Neutrophil (primary cell): Measurements from ENCODE around the gene IMMT.
A peak's percentile ranks its signal among the peaks of the same experiment; 100 is the strongest.

Source experiments
- H3K27ac ChIP-seq: fragments of 200-600 bp; sonication (generic); 2 replicates; pipeline ENCODE4 v1.5.1; 2016; ENCODE audit warnings: mild to moderate bottlenecking, moderate library complexity
- H3K27me3 ChIP-seq: fragments of 200-600 bp; sonication (generic); 2 replicates; pipeline ENCODE4 v1.6.0; 2016; ENCODE audit warnings: mild to moderate bottlenecking
- H3K36me3 ChIP-seq: fragments of 200-600 bp; sonication (generic); 2 replicates; pipeline ENCODE4 v1.5.1; 2017
- H3K4me1 ChIP-seq, 2 experiments: fragments of 200-600 bp in 1 of 2; sonication (generic) in 1 of 2; 1 replicate in 1 of 2; 2 replicates in 1 of 2; pipeline versions ENCODE4 v1.5.1 to v1.6.1; 2013 to 2016; ENCODE audit warnings: low read depth in 1 of 2, low read length in 1 of 2, mild to moderate bottlenecking in 1 of 2, moderate library complexity in 1 of 2; ENCODE audit not compliant: control insufficient read depth in 1 of 2, insufficient read depth in 1 of 2
- H3K4me3 ChIP-seq, 2 experiments: fragments of 200-600 bp in 1 of 2; sonication (generic) in 1 of 2; 1 replicate in 1 of 2; 2 replicates in 1 of 2; pipeline ENCODE4 v1.5.1; 2013 to 2016; ENCODE audit warnings: low read depth in 1 of 2, low read length in 1 of 2, mild to moderate bottlenecking in 1 of 2, moderate library complexity in 1 of 2
- H3K9me3 ChIP-seq: fragments of 200-600 bp; sonication (generic); 2 replicates; pipeline ENCODE4 v1.5.1; 2016
- TF ChIP-seq, protein P1 (sequence below): fragments of 200-600 bp; sonication (generic); IDR thresholded peaks from 2 replicates; pipeline ENCODE4 v1.5.1; 2016; ENCODE audit warnings: antibody characterized with exemption

The IMMT gene

DNA sequence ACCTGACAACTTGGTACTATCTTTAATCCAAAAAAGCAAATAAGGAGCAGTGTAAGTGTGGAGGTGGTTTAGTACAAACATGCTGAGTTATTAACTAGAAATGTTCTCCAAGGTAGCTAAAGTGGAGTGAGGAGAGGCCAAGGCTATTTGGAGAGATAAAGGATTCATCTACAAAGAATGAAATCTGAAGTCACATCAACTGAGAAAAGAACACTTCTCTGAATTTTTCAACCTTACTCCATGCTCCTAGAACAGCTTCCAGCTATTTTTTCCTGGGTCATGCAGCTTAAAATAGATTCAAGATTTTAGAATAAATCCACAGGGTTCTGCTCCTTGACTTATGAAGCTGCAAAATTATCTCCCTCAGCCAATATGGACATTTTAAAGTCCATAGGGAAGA, 18.7 kb downstream of the IMMT start:
- Histone ChIP-seq H3K27ac (no peak overlapping the region), H3K36me3 (peaks cover 55% of the 10 kb centered on the region), H3K9me3 (no peaks in the 10 kb centered on the region), H3K4me1 (peaks cover 9 to 12% of the 10 kb centered on the region in 2 experiments), H3K27me3 (no peaks in the 10 kb centered on the region), H3K4me3 (no peak overlapping the region)
- TF ChIP-seq, protein P1, sequence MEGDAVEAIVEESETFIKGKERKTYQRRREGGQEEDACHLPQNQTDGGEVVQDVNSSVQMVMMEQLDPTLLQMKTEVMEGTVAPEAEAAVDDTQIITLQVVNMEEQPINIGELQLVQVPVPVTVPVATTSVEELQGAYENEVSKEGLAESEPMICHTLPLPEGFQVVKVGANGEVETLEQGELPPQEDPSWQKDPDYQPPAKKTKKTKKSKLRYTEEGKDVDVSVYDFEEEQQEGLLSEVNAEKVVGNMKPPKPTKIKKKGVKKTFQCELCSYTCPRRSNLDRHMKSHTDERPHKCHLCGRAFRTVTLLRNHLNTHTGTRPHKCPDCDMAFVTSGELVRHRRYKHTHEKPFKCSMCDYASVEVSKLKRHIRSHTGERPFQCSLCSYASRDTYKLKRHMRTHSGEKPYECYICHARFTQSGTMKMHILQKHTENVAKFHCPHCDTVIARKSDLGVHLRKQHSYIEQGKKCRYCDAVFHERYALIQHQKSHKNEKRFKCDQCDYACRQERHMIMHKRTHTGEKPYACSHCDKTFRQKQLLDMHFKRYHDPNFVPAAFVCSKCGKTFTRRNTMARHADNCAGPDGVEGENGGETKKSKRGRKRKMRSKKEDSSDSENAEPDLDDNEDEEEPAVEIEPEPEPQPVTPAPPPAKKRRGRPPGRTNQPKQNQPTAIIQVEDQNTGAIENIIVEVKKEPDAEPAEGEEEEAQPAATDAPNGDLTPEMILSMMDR, result no peak

DNA sequence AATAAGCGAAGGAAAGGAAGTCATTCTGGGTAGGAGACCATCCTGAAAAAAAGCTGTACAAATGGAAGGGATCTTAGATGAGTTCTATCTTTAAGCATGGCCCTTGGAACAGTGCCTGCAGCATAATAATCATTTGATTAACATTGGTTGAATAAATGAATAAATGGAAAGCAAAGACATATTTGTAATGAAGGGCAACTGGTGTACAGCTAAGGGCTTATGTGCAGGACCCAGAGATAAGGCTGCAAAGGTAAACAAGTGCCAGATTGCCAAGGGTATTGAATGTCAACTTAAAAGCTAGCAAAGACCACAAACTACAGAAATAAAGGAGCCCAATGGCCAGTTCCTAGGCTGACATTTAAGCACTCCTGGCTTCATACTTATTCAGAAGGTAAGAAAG, 19.4 kb downstream of the IMMT start:
- TF ChIP-seq, protein P1, result no peak
- Histone ChIP-seq H3K4me3 (no peak overlapping the region), H3K27ac (no peak overlapping the region), H3K9me3 (no peaks in the 10 kb centered on the region), H3K27me3 (no peaks in the 10 kb centered on the region), H3K4me1 (peaks cover 9 to 12% of the 10 kb centered on the region in 2 experiments), H3K36me3 (peaks cover 63% of the 10 kb centered on the region)

DNA sequence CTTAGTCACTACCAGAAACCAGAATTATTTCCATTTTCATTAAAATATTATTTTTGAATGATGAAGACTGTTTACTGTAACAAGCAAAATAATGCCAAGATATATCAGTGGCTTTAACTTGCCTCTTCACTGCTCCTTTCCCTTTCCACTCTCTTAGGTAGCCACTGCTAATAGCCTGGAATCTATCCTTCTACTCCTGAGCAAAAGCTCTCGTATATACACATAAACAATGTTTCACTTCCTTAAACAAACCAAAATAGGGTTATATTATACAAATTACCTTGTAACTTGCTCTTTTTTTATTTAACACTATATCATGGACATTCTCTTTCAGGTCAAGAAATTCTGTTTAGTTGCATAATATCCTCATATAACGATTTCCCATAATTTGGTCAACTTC, 20.8 kb downstream of the IMMT start:
- no peaks in the 10 kb centered on the region for H3K9me3 ChIP-seq
- TF ChIP-seq, protein P1, result no peak
- peak overlapping the region; percentile 24 for H3K27ac ChIP-seq
- H3K27me3 ChIP-seq, result no peaks in the 10 kb centered on the region
- peaks cover 70% of the 10 kb centered on the region for H3K36me3 ChIP-seq
- no peak overlapping the region for H3K4me3 ChIP-seq
- H3K4me1 ChIP-seq, result peaks cover 9 to 12% of the 10 kb centered on the region in 2 experiments

DNA sequence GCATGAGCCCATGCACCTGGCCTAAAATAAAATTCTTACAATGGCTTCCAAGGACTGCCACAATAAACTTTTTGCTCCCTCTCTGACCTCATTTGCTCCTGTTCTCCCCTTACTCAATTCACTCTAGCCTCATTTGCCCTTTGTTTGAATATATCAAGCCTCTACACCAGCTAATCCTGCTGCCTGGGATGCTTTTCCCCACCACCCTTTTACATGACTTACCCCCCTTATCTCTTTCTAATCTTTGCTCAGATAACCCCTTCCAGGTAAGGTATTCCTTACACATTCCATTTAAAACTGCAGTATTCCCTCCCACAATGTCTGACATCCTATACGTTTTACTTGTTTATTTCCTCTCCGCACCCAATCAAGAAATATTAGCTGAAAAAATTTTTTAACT, 22.7 kb downstream of the IMMT start:
- H3K36me3 ChIP-seq, result peaks cover 64% of the 10 kb centered on the region
- TF ChIP-seq, protein P1, result no peak

DNA sequence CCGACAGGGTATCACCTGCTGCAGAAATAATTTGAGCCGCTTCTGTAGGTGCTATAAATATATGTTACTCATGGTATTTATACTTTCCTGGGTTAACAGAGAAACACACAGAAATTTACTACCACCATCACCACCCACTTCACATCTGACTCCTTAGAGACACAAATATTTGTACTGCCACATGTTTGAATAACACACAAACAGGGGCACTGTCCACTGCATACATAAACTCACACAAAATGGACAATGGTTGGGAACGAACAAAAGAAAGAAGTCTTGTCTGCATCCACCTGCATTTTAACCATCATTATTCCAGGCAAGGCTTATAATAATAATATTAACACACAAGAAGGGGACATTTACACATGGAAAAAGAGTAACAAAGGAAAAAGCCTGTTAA, 24.0 kb downstream of the IMMT start:
- Histone ChIP-seq H3K4me1 (peaks cover 9 to 12% of the 10 kb centered on the region in 2 experiments), H3K4me3 (no peak overlapping the region), H3K36me3 (peaks cover 60% of the 10 kb centered on the region), H3K27me3 (no peaks in the 10 kb centered on the region), H3K9me3 (no peaks in the 10 kb centered on the region), H3K27ac (no peak overlapping the region)
- TF ChIP-seq, protein P1, result no peak

More for the DNA sequence above, 22.7 kb downstream of the IMMT start:
- Histone ChIP-seq H3K4me3 (no peak overlapping the region), H3K27ac (no peak overlapping the region), H3K27me3 (no peaks in the 10 kb centered on the region), H3K9me3 (no peaks in the 10 kb centered on the region), H3K4me1 (peaks cover 9 to 12% of the 10 kb centered on the region in 2 experiments)

DNA sequence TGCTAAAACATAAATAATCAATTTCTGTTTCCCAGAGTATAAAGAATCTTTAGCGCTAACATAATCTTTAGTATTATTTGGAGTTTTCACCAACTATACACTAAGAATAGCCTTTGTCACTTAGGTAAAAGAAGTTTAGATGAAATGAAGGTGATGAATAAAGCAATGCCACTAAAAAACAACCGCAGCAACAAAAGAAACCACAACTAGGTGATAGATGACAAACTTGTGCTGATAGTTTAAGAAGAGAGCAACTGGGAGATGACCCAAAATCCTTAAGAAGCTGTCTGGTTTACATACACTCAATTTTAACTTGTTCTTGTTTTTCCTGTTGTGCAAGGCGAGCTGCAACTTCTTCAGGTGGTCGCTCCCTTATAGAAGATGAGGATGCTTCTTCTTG, 24.8 kb downstream of the IMMT start:
- no peaks in the 10 kb centered on the region for H3K27me3 ChIP-seq
- H3K4me1 ChIP-seq, result peaks cover 9 to 12% of the 10 kb centered on the region in 2 experiments
- H3K36me3 ChIP-seq, result peaks cover 61% of the 10 kb centered on the region
- H3K9me3 ChIP-seq, result no peaks in the 10 kb centered on the region
- H3K4me3 ChIP-seq, result no peak overlapping the region
- H3K27ac ChIP-seq, result no peak overlapping the region
- TF ChIP-seq, protein P1, result no peak
